Loucy (cell line): ENCODE measurements around the gene GNPTAB.

Experiments
- H2AFZ ChIP-seq: fragments of 200-600 bp; sonication (generic); 2 replicates; pipeline ENCODE4 v1.6.0; 2016; ENCODE audit warnings: antibody characterized with exemption, mild to moderate bottlenecking, low read length, moderate library complexity
- H3F3A ChIP-seq: fragments of 200-600 bp; 2 replicates; pipeline ENCODE4 v1.6.0; 2016; ENCODE audit warnings: antibody characterized with exemption, low read depth, mild to moderate bottlenecking
- H3K27me3 ChIP-seq: fragments of 200-600 bp; sonication (generic); 2 replicates; pipeline ENCODE4 v1.6.1; 2014; ENCODE audit warnings: low read length, mild to moderate bottlenecking; ENCODE audit not compliant: insufficient read depth, poor library complexity, severe bottlenecking
- H3K36me3 ChIP-seq: fragments of 200-600 bp; sonication (generic); 2 replicates; pipeline ENCODE4 v1.6.1; 2016; ENCODE audit warnings: low read length; ENCODE audit not compliant: insufficient read depth
- H3K4me1 ChIP-seq: fragments of 200-600 bp; sonication (generic); 2 replicates; pipeline ENCODE4 v1.5.1; 2014; ENCODE audit warnings: low read length, mild to moderate bottlenecking; ENCODE audit not compliant: insufficient read depth, poor library complexity, severe bottlenecking
- H3K4me2 ChIP-seq: fragments of 200-600 bp; sonication (generic); 2 replicates; pipeline ENCODE4 v1.6.0; 2014; ENCODE audit warnings: antibody characterized with exemption, low read length, low read depth, mild to moderate bottlenecking; ENCODE audit not compliant: poor library complexity, severe bottlenecking
- H3K4me3 ChIP-seq: fragments of 200-600 bp; sonication (generic); 2 replicates; pipeline ENCODE4 v1.5.1; 2014; ENCODE audit warnings: low read length, mild to moderate bottlenecking, mixed read lengths; ENCODE audit not compliant: poor library complexity, severe bottlenecking
- H3K79me2 ChIP-seq: fragments of 200-600 bp; sonication (generic); 2 replicates; pipeline ENCODE4 v1.6.1; 2014; ENCODE audit warnings: low read length; ENCODE audit not compliant: insufficient read depth
- H3K9ac ChIP-seq: fragments of 200-600 bp; sonication (generic); 2 replicates; pipeline ENCODE4 v1.6.0; 2014; ENCODE audit warnings: mild to moderate bottlenecking, low read depth, low read length, moderate library complexity; ENCODE audit not compliant: poor library complexity, severe bottlenecking
- H3K9me2 ChIP-seq: fragments of 200-600 bp; sonication (generic); replicated peaks from 2 replicates; pipeline ENCODE4 v1.6.1; 2016; ENCODE audit warnings: low read depth, low read length, mixed read lengths
- H3K9me3 ChIP-seq: fragments of 200-600 bp; sonication (generic); 2 replicates; pipeline ENCODE4 v1.6.1; 2014; ENCODE audit warnings: mild to moderate bottlenecking, antibody characterized with exemption, low read length, low read depth; ENCODE audit not compliant: insufficient read depth
- H4K20me1 ChIP-seq: fragments of 200-600 bp; sonication (generic); 2 replicates; pipeline ENCODE4 v1.6.0; 2014; ENCODE audit warnings: antibody characterized with exemption, low read length, mild to moderate bottlenecking; ENCODE audit not compliant: insufficient read depth, poor library complexity, severe bottlenecking
- CTCF ChIP-seq: fragments of 200-600 bp; sonication (generic); conservative IDR thresholded peaks from 2 replicates; pipeline ENCODE4 v1.5.1; 2014; ENCODE audit warnings: mild to moderate bottlenecking, antibody characterized with exemption, low read length
- EZH2phosphoT487 ChIP-seq: fragments of 200-600 bp; IDR thresholded peaks from 2 replicates; pipeline ENCODE4 v1.6.1; 2018; ENCODE audit warnings: antibody characterized with exemption, mild to moderate bottlenecking, moderate library complexity, borderline replicate concordance

The GNPTAB gene

GRCh38 chr12:101707131-101707782, 123.5 kb downstream of the GNPTAB start:
- Histone ChIP-seq H3K4me2 (peak overlapping the region; percentile 47), H3K27me3 (no peaks in the 10 kb centered on the region), H3K4me1 (peaks cover 53% of the 10 kb centered on the region), H3K9ac (peak overlapping the region; percentile 6), H3K9me3 (no peaks in the 10 kb centered on the region), H2AFZ (no peak overlapping the region), H3K36me3 (no peaks in the 10 kb centered on the region), H3K79me2 (peaks cover 76% of the 10 kb centered on the region), H3K9me2 (no peaks in the 10 kb centered on the region), H3K4me3 (no peak overlapping the region), H4K20me1 (peaks cover 13% of the 10 kb centered on the region), H3F3A (no peaks in the 10 kb centered on the region)
- TF ChIP-seq EZH2phosphoT487 (no peak), CTCF (no peak)

DNA sequence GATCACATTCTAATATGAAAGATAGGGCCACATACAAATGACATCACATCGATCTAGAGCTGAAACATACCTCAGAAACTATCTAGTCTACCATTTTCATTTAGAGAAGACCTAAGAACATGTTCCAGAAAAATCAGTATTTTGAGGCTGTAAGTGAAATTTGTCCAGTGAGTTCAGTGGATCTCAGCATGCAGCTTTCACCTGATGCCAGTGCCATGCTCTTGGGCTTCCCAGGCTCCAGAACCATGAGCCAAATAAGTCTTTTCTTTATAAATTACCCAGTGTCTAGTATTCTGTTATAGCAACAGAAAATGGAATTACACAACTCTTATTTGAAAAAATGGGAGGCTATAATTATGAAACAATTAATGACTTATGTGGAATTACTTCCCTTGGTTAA, 124.4 kb downstream of the GNPTAB start:
- no peaks in the 10 kb centered on the region for H3K36me3 ChIP-seq
- H3K9ac ChIP-seq = no peak overlapping the region
- peak overlapping the region; percentile 47 for H3K4me2 ChIP-seq
- H3K4me1 ChIP-seq = peaks cover 62% of the 10 kb centered on the region
- no peaks in the 10 kb centered on the region for H3K9me2 ChIP-seq
- H3K9me3 ChIP-seq = no peaks in the 10 kb centered on the region
- peaks cover 20% of the 10 kb centered on the region for H4K20me1 ChIP-seq
- no peak for TF ChIP-seq EZH2phosphoT487
- no peak for TF ChIP-seq CTCF
- H3K79me2 ChIP-seq = peaks cover 77% of the 10 kb centered on the region
- H3F3A ChIP-seq = no peaks in the 10 kb centered on the region
- no peak overlapping the region for H2AFZ ChIP-seq
- H3K4me3 ChIP-seq = no peak overlapping the region
- no peaks in the 10 kb centered on the region for H3K27me3 ChIP-seq

DNA sequence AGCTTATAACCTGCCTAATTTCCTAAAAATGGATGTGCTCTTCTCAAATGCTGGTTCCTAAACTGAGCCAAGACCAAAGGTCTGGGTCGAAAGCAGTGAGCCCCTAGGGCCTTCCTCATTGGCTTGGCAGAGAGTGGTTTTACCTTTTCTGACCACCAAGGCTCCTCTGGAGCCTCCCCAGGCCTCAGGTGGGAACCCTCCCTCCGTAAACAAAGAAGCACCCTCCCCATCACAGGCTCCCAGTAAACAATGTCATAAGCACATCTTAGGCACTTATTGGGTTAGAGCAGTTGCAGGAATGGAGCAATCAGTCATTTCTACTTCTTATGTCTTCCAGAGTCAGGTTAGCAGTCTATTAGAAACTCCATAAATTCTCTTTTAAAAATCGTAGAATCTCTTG, 127.3 kb downstream of the GNPTAB start:
- H3K36me3 ChIP-seq = no peaks in the 10 kb centered on the region
- H3K9ac ChIP-seq = no peak overlapping the region
- peak overlapping the region; percentile 20 for H3K4me3 ChIP-seq
- H4K20me1 ChIP-seq = peaks cover 33% of the 10 kb centered on the region
- TF ChIP-seq CTCF = no peak
- TF ChIP-seq EZH2phosphoT487 = no peak
- no peaks in the 10 kb centered on the region for H3K9me2 ChIP-seq
- no peaks in the 10 kb centered on the region for H3K9me3 ChIP-seq
- peaks cover 59% of the 10 kb centered on the region for H3K4me1 ChIP-seq
- peak overlapping the region; percentile 78 for H3K4me2 ChIP-seq
- H3F3A ChIP-seq = no peaks in the 10 kb centered on the region
- H2AFZ ChIP-seq = no peak overlapping the region
- peaks cover 78% of the 10 kb centered on the region for H3K79me2 ChIP-seq
- H3K27me3 ChIP-seq = no peaks in the 10 kb centered on the region
